ENCODE data around the gene DHRS13.
"Not testable (repeated sequence)": the region's sequence is repeated elsewhere in the genome, so short reads cannot be mapped to it uniquely, and the experiment has no call there.

The DHRS13 gene

GRCh38 chr17:28862561-28862960, 40.3 kb downstream of the DHRS13 start:
- no peaks in the 10 kb centered on the region for H3K27me3 Mint-ChIP-seq
- H3K27ac Mint-ChIP-seq = peak overlapping the region; percentile 14
- CTCF ChIA-PET = interaction anchor here (1.2 to 1.8 kb wide), 3 partner anchors 9 to 36 kb away, joined by 3 to 6 read pairs (median 4); no protein-coding TSS in a partner anchor
- H3K36me3 Mint-ChIP-seq = peaks cover 25% of the 10 kb centered on the region
- no peak overlapping the region for H3K4me3 Mint-ChIP-seq
- H3K4me1 Mint-ChIP-seq = peaks cover 12% of the 10 kb centered on the region
- no peaks in the 10 kb centered on the region for H3K9me3 Mint-ChIP-seq
- no peak for DNase-seq

GRCh38 chr17:28861393-28862203, 41.3 kb downstream of the DHRS13 start:
- Mint-ChIP-seq H3K36me3 (peaks cover 27% of the 10 kb centered on the region), H3K27me3 (no peaks in the 10 kb centered on the region), H3K27ac (peak overlapping the region; percentile 15), H3K4me3 (no peak overlapping the region), H3K9me3 (no peaks in the 10 kb centered on the region), H3K4me1 (peaks cover 14% of the 10 kb centered on the region)
- no peak for DNase-seq
- CTCF ChIA-PET = interaction anchor here (0.7 to 1.8 kb wide), 5 partner anchors 10 to 98 kb away, joined by 3 to 6 read pairs (median 4); partner anchors contain the start of gene FLOT2

GRCh38 chr17:28860363-28860808, 42.5 kb downstream of the DHRS13 start:
- Mint-ChIP-seq H3K27me3 (no peaks in the 10 kb centered on the region), H3K27ac (no peak overlapping the region), H3K4me1 (peaks cover 18% of the 10 kb centered on the region), H3K9me3 (no peaks in the 10 kb centered on the region), H3K36me3 (peaks cover 29% of the 10 kb centered on the region), H3K4me3 (no peak overlapping the region)
- DNase-seq = no peak
- CTCF ChIA-PET = interaction anchor here (0.9 kb wide), 1 partner anchor 37 kb away, joined by 3 read pairs; the partner anchor contains the start of gene FLOT2

- no peak overlapping the region for H3K4me3 Mint-ChIP-seq
- no peaks in the 10 kb centered on the region for H3K9me3 Mint-ChIP-seq
- H3K36me3 Mint-ChIP-seq = peaks cover 31% of the 10 kb centered on the region
- no peak overlapping the region for H3K27ac Mint-ChIP-seq
- H3K4me1 Mint-ChIP-seq = peaks cover 31% of the 10 kb centered on the region
- CTCF ChIA-PET = interaction anchor here (0.5 to 1.3 kb wide), 2 partner anchors 10 to 90 kb away, joined by 3 to 6 read pairs; no protein-coding TSS in a partner anchor
- no peak for DNase-seq
- H3K27me3 Mint-ChIP-seq = no peaks in the 10 kb centered on the region
These were observed 44.0 kb downstream of the DHRS13 start for GRCh38 chr17:28858801-28859355.

GRCh38 chr17:28857905-28858800, 44.7 kb downstream of the DHRS13 start:
- peaks cover 34% of the 10 kb centered on the region for H3K4me1 Mint-ChIP-seq
- no peaks in the 10 kb centered on the region for H3K9me3 Mint-ChIP-seq
- H3K27me3 Mint-ChIP-seq = no peaks in the 10 kb centered on the region
- no peak overlapping the region for H3K4me3 Mint-ChIP-seq
- H3K36me3 Mint-ChIP-seq = peaks cover 31% of the 10 kb centered on the region
- peak overlapping the region; percentile 62 for H3K27ac Mint-ChIP-seq
- DNase-seq = no peak
- CTCF ChIA-PET = interaction anchor here (1.3 kb wide), 1 partner anchor 9 kb away, joined by 6 read pairs; no protein-coding TSS in a partner anchor

- no peak for DNase-seq
- Mint-ChIP-seq H3K4me3 (peak overlapping the region; percentile 80), H3K4me1 (peaks cover 28% of the 10 kb centered on the region), H3K27me3 (no peaks in the 10 kb centered on the region), H3K27ac (no peak overlapping the region), H3K36me3 (peaks cover 26% of the 10 kb centered on the region), H3K9me3 (no peaks in the 10 kb centered on the region)
- CTCF ChIA-PET = interaction anchor here (0.8 to 1.7 kb wide), 5 partner anchors 14 to 129 kb away, joined by 3 to 4 read pairs (median 3); no protein-coding TSS in a partner anchor
These were observed 46.8 kb downstream of the DHRS13 start for GRCh38 chr17:28856028-28856574.

GRCh38 chr17:28855336-28855679, 47.6 kb downstream of the DHRS13 start:
- Mint-ChIP-seq H3K27ac (peak overlapping the region; percentile 77), H3K27me3 (no peaks in the 10 kb centered on the region), H3K4me1 (peaks cover 28% of the 10 kb centered on the region), H3K4me3 (peak overlapping the region; percentile 80), H3K36me3 (peaks cover 23% of the 10 kb centered on the region), H3K9me3 (no peaks in the 10 kb centered on the region)
- CTCF ChIA-PET = interaction anchor here (0.8 to 1.7 kb wide), 3 partner anchors 15 to 92 kb away, joined by 3 to 4 read pairs (median 3); no protein-coding TSS in a partner anchor
- DNase-seq = no peak

GRCh38 chr17:28854457-28855335, 48.2 kb downstream of the DHRS13 start, which contains the start of gene ERAL1:
ERAL1 (plus strand) TSS chr17:28855016; CDS start chr17:28855035, 19 bp downstream.
- Mint-ChIP-seq H3K9me3 (no peaks in the 10 kb centered on the region), H3K36me3 (peaks cover 22% of the 10 kb centered on the region)

GRCh38 chr17:28853295-28853694, 49.6 kb downstream of the DHRS13 start:
- H3K4me3 Mint-ChIP-seq = peak overlapping the region; percentile 31
- no peak for DNase-seq
- CTCF ChIA-PET = interaction anchor here (0.7 kb wide), 1 partner anchor 89 kb away, joined by 4 read pairs; no protein-coding TSS in a partner anchor

More at GRCh38 chr17:28854457-28855335, 48.2 kb downstream of the DHRS13 start, which contains the start of gene ERAL1:
- Mint-ChIP-seq H3K4me1 (peaks cover 28% of the 10 kb centered on the region), H3K27me3 (no peaks in the 10 kb centered on the region), H3K27ac (peak within 1 kb of the TSS; percentile 77), H3K4me3 (peak within 1 kb of the TSS; percentile 80)
- DNase-seq = peak; percentile 93
- CTCF ChIA-PET = interaction anchor here (1.7 kb wide), 1 partner anchor 91 kb away, joined by 3 read pairs; no protein-coding TSS in a partner anchor

GRCh38 chr17:28849281-28849680, 53.6 kb downstream of the DHRS13 start:
- Mint-ChIP-seq H3K4me3 (no peak overlapping the region), H3K27ac (no peak overlapping the region), H3K27me3 (no peaks in the 10 kb centered on the region), H3K9me3 (no peaks in the 10 kb centered on the region), H3K4me1 (peaks cover 10% of the 10 kb centered on the region), H3K36me3 (no peaks in the 10 kb centered on the region)
- CTCF ChIA-PET = interaction anchor here (0.8 to 2.5 kb wide), 17 partner anchors 9 to 104 kb away, joined by 3 to 12 read pairs (median 4); partner anchors contain the start of genes DHRS13 and FLOT2
- peak; percentile 36 for DNase-seq

More at GRCh38 chr17:28853295-28853694, 49.6 kb downstream of the DHRS13 start:
- H3K27ac Mint-ChIP-seq = no peak overlapping the region
- H3K27me3 Mint-ChIP-seq = no peaks in the 10 kb centered on the region
- peaks cover 11% of the 10 kb centered on the region for H3K36me3 Mint-ChIP-seq
- no peaks in the 10 kb centered on the region for H3K9me3 Mint-ChIP-seq
- H3K4me1 Mint-ChIP-seq = peaks cover 33% of the 10 kb centered on the region

- H3K9me3 Mint-ChIP-seq, H3K36me3 Mint-ChIP-seq, H3K27ac Mint-ChIP-seq, H3K27me3 Mint-ChIP-seq, H3K4me3 Mint-ChIP-seq, H3K4me1 Mint-ChIP-seq: not testable (repeated sequence)
- CTCF ChIA-PET = interaction anchor here (0.8 to 2.5 kb wide), 16 partner anchors 10 to 105 kb away, joined by 3 to 12 read pairs (median 4); partner anchors contain the start of genes DHRS13 and FLOT2
- DNase-seq = peak; percentile 79
These were observed 54.2 kb downstream of the DHRS13 start for GRCh38 chr17:28848667-28849066.
